Activated gamma-delta T cell treated with anti-CD3 and anti-CD28 coated beads, Interleukin-2, amount 50 U/mL, for 16 hours (primary cell): ENCODE results near the gene FAM50A.

Source experiments
- DNase-seq: peaks from one replicate; pipeline ENCODE4 v3.0.0-alpha.2; 2020; ENCODE audit warnings: low read depth

The FAM50A gene

DNA sequence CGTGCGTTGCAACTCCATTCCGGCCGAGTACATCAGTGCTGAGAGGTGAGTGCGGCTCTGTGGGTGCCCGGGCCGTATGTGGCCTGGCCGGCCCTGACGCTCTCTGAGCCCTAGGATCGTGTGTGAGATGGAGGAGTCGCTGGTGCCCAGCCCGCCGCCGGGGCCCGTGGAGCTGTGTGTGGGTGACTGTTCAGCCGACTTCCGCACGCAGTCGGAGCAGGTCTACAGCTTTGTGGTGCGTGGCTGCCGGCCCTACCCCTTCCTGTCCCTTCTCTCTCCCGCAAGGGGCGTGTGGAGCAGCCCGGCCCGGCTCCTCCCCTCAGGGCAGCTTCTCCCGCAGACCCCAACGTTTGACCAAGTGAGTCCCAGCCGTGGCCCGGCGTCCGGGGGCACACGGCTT, 22.1 kb downstream of the FAM50A start:
- DNase-seq: no peak

DNA sequence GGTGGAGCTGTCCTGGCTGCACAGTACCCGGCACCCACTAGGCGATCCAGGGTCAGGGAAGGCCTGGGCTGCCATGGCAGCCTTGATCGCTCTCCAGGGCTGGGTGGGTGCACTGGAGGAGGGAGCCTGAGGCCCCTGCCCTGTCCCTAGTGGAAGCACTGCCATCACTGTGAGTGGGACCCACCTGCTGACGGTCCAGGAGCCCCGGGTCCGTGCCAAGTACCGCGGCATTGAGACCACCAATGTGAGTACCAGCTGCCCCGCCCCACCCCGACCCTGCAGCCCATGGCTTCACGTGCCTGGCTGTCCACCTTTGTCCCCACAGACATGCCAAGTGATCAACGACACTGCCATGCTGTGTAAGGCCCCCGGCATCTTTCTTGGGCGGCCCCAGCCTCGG, 23.0 kb downstream of the FAM50A start:
- DNase-seq: no peak

DNA sequence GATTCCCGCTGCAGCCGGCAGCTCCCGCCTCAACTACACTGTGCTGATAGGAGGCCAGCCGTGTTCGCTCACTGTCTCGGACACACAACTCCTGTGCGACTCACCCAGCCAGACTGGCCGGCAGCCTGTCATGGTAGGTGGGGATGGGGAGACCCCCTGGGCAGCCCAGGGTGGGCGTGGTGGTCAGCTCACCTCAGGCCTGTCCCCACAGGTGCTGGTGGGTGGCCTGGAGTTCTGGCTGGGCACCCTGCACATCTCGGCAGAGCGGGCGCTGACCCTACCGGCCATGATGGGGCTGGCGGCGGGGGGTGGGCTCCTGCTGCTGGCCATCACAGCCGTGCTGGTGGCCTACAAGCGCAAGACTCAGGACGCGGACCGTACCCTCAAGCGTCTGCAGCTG, 23.6 kb downstream of the FAM50A start:
- DNase-seq: no peak

DNA sequence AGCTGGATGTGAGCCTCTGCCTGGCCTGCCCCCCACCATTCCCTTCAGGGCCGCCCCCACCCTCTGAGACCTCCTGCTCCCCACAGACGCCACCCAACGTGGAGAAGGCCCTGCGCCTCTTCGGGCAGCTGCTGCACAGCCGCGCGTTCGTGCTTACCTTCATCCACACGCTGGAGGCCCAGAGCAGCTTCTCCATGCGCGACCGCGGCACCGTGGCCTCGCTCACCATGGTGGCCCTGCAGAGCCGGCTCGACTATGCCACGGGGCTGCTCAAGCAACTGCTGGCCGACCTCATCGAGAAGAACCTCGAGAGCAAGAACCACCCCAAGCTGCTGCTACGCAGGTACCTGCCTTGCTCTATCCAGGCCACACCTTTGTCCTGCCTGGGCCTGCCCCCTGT, 24.3 kb downstream of the FAM50A start:
- DNase-seq: no peak

DNA sequence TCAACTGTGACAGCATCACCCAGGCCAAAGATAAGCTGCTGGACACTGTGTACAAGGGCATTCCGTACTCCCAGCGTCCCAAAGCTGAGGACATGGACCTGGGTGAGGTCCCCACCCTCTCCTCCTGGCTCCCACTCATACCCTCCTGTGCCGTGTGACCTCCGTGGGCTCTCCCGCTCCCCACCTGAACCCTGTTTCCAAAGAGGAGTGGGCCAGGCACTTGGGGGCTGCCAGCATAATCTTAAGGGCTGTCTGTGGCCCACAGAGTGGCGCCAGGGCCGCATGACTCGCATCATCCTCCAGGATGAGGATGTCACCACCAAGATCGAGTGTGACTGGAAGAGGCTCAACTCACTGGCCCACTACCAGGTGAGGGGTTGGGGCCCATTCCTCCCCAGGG, 25.2 kb downstream of the FAM50A start:
- no peak for DNase-seq

DNA sequence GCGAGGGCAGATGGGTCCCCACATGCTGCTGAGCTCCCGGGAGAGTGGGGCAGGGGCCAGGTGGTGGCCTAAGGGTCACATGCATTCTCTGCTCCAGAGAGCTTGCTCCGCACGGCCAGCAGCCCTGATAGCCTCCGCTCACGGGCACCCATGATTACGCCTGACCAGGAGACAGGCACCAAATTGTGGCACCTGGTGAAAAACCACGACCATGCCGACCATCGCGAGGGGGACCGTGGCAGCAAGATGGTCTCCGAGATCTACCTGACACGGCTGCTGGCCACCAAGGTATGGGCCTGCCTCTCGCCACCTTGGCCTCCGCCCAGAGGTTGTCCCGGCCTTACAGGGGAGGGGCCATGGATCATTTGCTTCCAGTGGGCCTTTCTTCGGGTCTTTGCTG, 25.9 kb downstream of the FAM50A start:
- no peak for DNase-seq

DNA sequence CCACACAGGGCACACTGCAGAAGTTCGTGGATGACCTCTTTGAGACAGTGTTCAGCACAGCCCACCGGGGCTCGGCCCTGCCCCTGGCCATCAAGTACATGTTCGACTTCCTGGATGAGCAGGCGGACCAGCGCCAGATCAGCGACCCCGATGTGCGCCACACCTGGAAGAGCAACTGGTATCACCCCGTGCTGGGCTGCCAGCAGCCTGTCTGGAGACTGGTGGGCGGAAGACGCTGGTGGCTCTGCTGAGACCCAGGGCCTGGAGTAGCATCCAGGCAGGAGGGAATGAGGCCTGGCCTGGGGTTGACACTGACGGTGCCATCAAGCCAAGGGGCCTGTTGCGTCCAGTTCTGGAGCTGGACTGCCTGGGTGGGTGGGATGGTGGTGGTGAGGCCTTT, 26.5 kb downstream of the FAM50A start:
- no peak for DNase-seq

DNA sequence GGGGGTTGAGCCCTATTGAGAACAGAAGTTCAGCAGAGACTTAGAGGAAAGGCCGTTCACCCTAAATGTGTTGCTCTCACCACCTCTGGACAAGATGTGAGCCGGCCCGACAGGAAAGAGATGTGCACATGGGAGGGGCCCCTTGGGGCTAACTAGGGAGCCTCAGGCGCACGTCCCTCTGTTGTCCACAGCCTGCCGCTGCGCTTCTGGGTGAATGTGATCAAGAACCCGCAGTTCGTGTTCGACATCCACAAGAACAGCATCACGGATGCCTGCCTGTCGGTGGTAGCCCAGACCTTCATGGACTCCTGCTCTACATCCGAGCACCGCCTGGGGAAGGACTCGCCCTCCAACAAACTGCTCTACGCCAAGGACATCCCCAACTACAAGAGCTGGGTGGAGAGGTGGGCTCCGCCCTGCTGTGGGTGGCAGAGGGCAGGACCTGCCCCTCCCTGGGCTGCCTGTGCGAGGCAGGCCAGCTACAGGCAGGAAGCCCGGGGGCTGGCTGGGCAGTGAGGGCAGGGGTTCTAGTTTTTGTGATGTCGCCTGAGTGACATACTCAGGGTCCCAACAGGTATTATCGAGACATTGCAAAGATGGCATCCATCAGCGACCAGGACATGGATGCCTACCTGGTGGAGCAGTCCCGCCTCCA, 27.1 kb downstream of the FAM50A start:
- no peak for DNase-seq

DNA sequence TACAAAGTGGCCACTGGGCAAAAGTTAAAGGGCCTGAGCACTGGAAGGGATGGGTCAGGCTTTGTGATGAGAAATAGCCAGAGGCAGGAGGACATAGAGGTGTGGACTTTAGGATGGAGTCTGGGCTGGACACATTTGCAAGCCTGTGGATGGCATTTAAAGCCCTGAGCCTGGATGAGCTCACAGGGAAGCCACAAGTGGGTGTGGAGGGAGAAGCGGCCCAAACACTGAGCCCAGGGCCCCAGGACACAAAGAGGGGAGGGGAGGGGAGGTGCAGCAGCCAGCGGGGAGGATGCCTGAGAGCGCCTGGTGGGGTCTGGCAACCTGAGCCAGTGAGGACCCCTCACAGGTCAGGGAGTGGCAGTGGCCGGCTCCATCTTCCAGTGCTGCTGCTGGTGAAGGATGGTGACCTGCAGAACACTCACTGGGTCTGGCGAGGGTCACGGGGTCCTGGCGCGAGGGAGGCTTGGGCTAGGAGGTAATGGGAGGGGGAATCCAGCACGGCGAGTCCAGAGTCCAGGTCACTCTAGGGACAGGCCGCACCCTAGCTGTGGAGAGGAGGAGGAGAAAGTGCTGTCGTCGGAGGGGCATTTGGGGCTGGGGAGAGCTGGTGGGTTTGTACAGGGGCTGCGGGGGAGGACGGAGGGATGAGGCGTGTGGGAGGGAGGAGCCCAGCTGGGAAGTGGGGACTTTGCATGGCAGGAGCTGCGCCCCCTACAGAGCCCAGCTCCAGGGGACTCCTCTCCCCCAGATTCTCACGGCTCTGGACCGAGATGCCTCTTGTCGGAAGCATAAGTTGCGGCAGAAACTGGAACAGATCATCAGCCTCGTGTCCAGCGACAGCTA, 28.1 kb downstream of the FAM50A start:
- DNase-seq: no peak

DNA sequence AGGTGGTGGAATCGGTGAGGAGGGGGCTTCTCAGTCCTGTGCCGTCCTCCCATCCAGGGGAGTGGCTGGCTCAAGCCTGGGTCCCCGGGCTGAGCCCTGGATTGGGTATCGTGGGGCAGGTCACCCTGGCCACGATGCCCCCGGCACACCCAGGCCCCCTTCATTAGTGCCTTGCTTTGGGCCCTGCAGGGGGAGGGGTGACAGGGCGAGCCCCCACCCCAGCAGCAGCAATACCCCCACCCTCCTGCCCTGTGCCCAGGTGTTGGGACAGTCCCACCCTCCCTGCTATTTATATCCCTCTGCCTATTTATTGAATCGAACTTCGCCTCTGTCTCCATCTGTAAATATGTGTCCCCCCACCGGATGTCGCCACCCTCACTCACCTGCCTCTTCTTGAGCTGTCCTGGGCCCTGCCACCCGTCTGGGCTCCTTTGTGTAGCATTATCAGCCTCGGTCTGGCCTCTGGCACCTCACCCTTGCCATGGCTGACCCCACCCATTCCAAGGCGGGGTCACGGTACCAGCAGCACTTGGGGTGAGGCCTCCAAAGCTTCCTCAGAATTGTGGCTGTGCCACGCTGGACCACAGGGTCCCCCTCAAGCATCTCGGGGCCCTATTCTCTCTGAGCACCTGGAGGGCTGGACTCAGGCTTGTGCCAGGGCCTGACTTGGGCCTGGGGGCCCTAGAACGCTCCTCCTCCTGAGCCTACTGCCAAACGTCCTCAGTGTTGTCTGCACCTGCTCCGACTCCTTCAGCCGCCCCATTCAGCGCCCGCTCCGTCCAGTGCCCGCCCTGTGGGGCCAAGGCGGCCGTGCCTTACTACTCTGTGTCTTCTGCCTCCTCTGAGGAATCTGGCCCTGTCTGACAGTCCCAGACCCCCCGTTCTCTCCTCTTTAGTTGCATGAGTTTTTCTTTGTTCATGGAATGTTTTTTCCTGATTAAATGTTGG, 29.0 kb downstream of the FAM50A start:
- DNase-seq: no peak

DNA sequence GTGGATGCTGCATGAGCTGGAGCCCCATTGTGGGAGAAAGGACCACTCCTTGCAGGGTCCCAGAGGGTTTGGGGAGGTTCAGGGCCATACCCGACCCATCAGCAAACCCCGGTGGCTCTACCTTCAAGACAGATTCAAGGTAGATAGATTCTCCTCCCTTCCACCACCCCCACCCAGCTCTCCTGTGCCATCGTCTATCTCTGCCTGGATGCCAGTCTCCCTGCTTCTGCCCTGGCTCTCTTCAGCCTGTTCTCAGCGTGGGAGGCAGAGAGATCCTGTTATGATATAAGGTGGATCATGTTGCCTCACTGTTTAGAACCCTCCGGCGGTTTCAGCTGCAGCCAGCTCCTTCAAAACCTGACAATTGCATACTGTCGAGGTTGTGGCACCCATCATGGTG, 29.7 kb downstream of the FAM50A start:
- DNase-seq: no peak

DNA sequence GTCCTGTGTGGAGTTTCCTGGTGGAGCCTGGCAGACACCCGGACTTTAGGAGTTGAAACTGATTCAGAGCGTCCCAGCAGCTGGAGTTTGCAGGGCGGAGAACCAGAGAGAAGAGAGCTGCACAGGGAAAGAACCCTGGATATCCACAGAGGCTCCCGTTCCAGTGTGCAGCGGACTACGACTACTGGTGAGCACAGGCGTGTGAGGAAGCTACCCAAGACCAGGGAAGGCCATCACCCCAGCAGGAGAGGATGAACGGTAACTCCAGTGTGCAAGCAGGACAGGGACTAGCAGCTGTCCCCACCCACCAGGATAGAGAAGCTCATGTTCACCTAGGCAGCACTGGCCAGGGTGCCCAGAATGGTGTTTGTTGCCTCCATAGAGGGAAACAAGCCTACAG, 32.9 kb downstream of the FAM50A start:
- DNase-seq: no peak

DNA sequence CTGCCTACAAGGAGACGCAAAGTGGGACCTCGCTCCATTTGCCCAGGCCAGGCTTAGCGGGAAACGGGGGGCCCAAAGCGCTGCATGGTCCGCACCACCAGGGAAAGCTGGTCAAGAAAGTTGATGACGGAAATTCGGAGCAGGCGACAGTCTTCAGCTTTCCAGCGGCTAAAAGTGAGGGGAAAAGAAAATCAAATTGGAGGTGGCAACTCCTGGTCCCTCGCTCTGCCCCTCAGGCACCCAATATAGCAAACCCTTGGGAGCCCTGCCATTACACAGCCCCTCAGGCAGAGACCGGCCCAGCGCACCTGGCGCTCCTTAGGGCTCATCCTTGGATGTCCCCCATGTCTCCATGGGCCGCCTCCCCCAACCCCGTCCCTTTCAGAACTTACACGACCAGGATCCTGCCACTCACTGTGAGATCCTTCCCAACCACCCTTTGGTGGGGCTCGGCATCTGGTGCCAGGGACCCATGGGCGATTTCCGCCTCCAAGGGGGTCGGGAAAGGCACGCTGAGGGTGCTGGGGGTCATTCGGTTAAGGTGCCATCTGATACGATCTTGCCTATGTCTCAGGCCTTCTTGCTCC, 34.0 kb downstream of the FAM50A start:
- no peak for DNase-seq

DNA sequence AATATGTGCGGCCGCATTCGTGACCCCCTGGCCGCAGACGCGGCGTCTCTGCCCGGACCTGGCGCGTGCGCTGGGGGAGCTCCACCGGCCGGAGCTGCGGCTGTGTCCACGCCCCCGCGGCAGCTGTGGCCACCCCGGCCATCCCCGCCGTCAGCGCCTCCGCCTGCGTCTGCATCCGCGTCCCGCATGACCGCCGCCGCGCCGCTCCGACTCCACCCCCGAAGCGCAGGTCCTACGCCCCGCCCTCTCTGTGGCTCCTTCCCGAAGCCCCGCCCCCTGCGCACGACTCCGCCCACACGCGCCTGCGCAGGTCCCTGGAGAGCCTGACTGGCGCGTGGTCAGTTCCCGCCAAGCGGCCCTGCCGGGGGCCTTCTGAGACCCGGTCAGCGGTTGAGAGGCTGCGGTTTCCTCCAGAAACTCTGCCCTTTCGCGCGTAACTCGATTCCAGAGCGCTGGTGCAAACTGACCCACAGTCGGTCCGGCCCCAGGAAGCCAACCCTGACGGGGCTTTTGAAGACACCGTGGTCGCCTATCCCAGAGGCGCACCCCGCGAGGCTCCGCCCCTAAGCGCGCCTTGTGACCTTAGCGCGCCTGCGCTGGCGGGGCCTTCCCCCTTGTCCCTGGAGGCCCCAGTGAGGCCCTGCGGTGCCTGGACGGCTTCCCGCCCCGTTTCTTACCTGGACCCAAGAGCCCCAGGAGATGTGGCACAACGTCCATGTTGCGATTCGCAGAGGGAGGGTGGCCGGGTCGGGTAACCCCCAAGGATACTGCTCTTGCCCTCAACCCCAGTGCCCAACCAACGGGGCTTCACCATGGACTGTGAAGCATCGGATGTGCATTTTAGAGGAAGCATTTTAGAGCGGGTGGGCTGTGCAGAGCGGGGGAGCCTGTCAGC, 35.0 kb downstream of the FAM50A start, which contains the start of gene LAGE3:
LAGE3 (minus strand) TSS at position 554 of the 895 bp plus-strand sequence; CDS start at position 188, 366 bp downstream.
- peak; percentile 88 for DNase-seq

DNA sequence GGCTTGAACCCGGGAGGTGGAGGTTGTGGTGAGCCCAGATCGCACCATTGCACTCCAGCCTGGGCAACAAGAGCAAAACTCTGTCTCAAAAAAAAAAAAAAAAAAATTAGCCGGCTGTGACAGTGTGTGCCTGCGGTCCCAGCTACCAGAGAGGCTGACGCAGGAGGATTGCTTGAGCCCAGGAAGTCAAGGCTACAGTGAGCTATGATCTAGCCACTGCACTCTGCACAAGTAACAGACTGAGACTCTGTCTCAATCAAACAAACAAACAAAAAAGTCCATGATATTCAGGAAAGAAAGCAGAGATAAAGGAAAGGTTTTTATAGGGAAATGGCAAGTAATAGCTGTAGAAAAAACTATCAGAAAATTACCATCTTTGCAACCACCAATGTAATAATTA, 37.3 kb downstream of the FAM50A start:
- DNase-seq: no peak

DNA sequence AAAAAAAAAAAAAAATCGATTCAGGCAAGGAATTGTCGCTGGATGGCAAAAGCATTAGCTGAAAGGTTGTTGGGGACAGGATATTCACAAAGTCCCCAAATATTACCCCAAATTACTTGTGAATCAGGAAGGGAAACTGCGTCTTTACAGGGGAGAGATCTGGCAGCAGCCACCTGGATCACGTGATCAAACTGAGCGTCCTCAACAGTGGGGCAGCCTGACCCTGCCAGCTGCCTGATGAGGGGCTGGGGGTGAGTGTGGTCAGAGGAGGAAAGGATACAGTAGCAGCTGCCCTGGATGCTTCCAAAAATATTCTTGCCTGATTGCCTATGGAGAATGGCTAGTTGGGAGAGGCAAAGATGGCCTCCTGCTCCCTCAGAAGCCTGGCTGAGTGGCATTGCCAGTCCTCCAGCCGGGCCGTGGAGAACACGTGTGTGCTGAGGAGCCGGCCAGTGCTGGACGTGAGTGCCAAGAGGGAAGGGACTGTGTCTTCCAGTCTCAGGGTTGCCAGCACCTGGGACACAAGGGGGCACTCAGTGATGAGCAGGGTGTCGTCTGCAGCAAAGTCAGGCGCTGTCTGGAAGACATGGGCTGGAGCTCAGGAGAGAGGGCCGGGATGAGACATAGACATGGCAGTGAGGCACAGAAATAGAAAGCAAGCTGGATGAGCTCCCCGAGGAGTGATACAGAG, 38.1 kb downstream of the FAM50A start:
- no peak for DNase-seq

DNA sequence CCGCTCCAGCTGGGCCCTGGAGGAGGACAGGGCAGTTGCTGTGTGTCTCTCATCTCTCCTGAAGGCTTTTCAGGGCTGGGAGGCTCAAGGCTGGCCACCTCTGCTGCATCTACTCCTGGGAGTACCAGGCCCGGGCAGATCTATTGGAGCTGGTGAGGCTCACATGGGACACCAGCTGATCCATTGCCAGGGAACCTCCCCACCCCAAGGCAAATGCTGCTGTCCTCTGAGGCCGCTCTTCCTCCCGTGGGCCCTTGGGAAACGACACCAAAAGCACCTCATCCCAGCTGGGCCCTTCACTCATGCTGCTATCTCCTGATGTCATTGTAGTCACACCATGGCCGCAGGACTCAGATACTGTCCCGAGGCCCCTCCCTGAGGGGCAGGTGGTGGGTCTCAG, 38.8 kb downstream of the FAM50A start:
- DNase-seq: no peak

DNA sequence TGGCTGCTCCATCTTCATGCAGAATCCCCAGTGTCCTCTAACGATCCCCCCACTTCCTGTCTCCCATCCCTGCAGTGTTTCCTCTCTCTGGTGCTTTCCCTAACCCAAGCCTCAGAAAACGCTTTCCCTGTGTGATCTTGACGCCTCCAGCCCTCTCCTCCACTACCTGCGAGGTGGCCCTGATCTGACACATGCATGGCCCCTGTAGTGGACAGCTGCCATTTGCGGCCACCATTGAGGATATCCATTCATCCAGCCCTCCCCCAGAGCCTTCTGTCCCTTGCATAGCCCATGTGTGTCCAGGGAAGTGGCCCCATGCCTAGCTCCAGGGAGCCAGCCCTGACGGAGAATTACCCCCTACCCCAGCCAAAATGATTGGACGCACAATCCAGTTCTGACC, 39.4 kb downstream of the FAM50A start:
- DNase-seq: no peak

DNA sequence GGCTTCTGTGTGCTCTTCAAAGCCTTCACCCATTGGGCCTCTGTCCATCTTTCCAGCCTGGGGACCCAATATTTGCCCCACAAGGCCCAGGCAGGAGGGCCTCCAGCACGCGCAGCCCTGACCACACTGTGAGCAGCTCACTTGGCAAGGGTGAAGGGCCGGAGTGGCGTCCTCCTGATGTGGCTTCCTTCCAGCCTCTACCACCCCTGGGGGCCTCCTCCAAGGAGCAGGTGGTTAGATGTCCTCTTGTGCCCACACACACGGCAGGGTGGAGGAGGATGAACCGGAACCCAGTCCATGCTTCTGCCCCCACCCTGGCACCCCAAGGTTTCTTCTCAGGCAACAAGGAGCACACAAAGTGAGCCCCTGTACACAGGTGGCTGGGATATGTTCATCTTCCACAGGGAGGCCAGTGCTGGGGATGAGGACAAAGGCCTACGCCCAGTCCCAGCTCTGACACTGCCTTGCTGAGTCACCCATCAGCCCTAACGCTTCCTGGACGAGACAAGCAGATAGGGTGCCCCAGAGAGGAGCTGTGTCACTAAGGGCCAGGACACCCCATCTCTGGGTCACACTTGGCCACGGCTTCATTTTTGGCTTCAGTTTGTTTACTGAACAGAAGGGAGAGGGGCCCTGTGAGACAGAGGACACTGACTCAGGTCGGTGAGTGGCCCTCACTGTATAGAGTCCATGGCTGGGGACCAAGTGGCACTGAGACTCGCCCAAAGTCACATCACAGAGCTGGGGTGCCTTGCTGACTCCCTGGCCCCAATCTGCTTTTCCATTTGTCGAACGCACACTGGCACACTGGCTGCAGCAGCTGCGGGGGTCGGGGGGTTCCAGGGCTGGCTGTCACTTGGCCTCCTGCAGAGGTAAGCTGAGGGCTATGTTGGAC, 40.6 kb downstream of the FAM50A start:
- no peak for DNase-seq
